Left renal cortex interstitium (tissue), 4 donors: ENCODE data around the gene ITGA7. TPM values are rescaled to one million over a fixed set of nuclear protein-coding genes. Genes with fewer than 3 reads are reported as not detected.

Source experiments
- DNase-seq, 4 donors: peaks; one replicate each; pipeline ENCODE4 v3.0.0-alpha.2; 2013; ENCODE audit warnings: low read depth in 4 of 4, low spot score in 2 of 4, missing footprints in 1 of 4
- polyA plus RNA-seq, 4 donors: library from polyadenylated mRNA; unstranded; fragments of 120-200 nt; gene quantifications; one replicate each; pipeline ENCODE4 v1.2.1, GENCODE V29; 2013; ENCODE audit not compliant: insufficient read length in 4 of 4

Gene ITGA7
- polyA plus RNA-seq, 4 donors = 20.1 to 54.8 (median 33.9) TPM

DNA sequence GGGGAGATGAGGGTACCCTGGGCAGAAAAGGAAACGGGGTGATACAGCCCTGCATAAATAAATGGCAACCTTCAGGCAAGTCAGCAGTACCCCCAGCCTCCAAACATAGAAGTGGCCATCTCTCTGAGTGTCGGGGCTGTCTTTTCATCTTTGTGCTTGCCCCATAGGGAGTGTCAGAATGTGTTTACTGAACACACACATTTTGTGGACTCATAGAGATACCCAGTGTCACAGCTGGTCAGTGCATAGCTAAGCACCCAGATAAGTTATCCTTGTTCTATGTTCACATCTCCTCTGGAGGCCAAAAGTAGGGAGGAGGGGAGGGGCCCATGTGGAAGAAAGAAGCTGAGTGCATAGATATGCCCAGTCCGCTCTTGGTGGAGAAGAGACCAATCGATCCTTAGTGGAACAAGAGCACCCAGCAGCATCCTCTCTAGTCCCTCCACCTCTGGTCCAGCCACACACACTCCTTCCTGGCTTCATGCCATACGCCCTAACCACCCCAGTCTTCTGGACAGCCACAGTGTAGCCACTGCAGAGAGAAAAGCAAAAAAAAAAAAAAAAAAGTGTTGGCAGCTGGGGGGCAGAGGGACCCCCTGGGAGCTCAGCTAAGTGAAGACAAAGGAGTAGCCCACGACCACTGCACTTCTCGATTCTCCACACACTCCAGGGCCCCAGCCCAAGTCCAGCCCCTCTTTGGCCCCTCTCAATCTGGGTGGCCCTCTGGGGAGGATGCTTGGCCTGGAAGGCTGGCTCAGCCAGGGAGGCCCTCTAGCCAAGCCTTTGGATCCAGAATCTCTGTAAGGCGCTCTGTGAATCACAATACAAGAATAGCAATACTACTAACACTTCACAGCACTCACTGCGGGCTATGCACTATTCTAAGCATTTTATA, 2.6 kb downstream of the ITGA7 start:
- no peak for DNase-seq

GRCh38 chr12:55703901-55704761, 3.6 kb downstream of the ITGA7 start:
- DNase-seq = no peak

DNA sequence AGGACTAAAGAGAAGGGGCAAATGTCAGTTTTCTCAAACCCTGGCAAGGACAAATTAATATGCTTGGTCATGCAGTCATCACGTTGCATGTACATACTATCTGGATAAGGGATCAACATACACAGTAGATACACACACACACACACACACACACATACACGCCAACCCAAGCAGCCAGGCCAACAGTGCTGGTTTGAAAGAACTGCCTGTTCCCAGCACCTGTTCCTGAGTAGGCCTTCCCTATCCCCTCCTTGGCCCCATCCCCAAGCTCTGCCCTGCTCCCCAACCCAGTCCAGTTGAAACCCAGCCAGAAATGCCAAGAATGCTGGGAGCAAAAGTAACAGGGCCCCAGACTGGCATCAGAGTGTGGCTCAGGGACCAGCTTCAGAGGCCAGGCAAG, 4.4 kb downstream of the ITGA7 start:
- no peak for DNase-seq

DNA sequence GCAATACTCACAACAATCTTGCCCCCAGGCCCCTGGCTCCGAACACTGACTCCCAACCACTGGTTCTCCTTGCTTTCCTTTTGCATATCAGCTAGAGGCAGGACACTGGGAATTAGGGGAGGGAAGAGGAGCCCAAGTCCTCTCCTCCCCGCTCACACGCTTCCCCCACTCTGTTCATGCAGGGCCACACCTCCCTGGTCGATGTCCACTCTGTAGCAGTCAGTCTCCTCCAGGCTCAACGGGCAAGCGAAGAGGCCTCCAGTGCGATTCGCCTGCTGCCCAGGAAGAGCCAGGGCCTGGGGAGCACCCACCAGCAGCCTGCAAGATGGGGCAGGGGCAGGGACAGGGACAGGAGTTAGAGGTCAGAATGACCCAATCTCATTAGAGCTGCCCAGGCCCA, 4.8 kb downstream of the ITGA7 start:
- no peak for DNase-seq

DNA sequence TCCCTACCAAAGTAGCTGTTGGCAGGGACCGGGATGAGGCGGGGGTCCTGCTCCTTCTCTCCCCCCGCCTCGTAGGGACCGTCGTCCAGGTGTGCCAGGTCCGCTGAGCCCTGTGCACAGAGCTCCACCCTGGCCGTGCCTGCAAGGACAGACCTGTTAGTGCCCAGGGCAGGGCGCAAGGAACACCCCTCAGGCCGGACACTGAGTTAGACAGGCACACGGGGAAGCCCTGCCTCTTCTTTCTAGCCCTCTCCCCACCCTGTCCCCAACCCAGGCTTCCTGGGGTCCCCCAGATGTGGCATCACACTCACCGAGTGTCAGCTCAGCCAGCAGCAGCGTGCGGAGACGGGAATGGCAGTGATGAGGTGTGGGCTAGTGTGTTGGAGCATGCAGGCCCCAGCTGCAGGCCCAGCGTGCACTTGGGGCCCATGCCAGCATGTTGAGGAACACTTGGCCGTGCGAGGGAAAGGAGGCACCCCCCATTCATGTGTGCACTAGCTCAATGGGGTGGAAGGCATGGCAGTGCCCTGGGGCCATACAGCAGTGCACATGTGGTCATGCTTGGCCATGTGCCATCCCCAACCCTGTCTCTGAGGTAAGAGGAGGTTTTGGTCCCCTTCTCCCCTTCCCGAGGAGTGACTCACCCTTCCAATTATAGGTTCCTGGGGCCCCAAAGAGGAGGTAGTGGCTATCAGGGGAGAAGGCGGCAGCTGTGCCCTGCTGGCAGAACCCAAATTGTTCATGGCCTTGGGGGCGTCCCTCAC, 7.3 kb downstream of the ITGA7 start:
- no peak for DNase-seq

DNA sequence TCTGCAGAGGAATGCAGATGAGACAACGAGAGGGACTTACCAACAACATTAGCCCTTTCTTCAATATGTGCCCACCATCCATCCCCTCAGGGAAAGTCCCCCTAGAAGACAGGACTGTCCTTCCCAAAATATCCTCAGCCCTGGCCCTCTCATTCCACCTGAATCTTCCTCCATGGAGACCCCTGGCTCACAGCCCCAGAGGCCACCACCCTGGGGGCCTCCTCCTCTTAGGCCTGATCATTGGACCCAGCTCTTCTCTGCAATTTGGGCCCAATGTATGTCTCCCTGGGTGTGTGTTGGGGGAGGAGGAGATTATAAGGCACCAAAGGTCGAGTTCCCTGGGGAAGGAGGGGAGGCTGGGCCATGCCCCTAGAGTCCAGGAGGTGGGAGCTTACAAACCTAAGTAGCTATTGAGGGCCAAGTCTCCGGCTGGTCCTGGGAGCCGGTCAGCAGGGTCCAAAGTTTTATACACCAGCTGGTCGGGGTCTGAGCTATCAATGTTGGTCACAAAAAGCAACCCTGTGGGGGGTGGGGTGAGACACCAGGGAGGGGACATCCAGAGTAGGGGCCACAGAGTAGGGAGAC, 8.1 kb downstream of the ITGA7 start:
- DNase-seq = no peak

DNA sequence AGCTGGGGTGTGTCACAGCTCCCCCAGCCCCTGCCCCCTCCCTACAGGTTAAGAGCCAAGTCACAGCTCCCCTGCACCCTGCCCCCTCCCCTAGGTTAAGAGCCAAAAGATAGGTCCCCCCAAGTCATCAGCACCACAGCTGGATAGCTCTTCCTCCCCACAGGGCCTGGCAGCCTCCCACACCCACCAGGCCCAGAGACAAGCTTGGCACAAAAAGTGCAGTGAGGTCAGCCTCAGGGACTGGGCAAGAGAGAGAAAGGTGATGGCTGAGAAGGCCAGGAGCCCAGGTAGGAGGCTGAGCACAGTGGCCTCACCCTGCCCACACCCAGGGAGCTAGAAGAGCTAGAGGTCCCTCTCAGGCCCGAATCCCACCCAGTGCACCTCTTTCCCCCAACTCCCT, 8.7 kb downstream of the ITGA7 start:
- no peak for DNase-seq

GRCh38 chr12:55698241-55698955, 9.3 kb downstream of the ITGA7 start:
- DNase-seq = no peak

GRCh38 chr12:55697686-55698085, 10.0 kb downstream of the ITGA7 start:
- no peak for DNase-seq

DNA sequence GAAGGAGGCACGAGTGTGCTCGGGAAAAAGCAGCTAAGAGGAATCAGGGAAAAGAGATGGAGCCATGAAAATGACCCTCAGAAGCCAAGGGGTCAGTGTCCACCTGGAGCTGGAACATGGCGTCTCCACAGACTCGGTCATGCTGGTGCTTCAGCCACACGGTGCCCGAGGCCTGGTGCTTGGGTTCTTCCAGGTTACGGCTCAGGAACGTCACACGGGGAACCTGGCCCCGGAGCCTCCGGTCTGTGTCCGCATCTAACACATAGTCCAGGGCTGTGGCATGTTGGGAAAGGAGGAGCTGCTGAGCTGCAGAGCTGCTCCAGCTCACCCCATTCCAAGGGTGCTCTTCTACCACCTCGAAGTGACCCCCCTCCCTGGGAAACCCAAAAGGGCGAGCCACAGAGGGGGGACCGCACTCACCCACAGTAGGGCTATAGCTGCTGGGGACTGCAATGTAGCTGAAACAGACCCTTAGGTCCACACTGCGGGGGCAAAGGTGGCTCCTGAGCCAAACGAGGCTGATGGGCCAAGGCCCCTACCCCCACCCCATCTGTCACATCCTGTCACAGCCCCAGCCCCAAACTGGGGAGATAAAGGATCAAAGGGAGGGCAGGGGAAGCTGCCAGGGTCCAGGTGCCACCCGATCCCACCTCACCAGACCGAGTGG, 10.8 kb downstream of the ITGA7 start:
- DNase-seq = no peak

DNA sequence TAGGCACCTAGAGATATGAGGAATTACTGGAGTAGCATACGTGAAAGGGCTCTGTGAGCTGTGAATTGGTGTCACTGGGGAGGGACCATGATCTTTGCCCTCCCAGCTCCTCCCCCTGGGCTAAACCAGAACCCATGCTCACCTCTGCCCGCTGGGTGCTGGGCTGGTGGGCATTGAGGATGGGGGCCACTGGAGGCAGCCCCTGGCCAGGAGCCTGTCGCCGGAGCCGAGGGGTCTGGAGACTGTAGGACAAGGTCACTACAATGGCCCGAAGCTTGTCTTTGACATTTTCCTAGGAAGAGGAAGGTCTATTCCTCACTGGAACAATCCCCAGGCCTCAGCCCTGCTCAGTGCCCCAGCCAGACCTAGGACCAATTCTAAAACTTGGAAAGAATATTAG, 11.6 kb downstream of the ITGA7 start:
- DNase-seq = no peak

DNA sequence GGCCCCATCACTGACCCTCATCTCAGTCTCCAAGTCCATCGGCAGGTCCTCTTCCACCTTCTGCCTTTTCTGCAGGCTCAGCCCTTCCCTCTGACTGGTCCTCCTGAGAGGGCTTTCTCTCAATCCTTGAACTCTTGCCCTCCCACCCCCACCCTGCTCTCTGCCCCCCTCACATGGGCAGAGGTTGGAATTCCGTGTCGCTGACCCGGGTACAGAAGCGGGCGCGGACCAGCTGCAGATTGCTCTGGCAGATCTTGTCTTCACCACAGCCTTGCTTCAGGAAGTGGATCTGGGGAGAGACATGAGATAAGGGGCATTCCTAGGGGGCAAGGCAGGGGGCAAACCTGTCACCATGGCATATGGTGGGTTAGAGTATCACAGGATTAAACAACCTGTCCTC, 12.4 kb downstream of the ITGA7 start:
- no peak for DNase-seq

GRCh38 chr12:55694651-55695050, 13.1 kb downstream of the ITGA7 start:
- no peak for DNase-seq

DNA sequence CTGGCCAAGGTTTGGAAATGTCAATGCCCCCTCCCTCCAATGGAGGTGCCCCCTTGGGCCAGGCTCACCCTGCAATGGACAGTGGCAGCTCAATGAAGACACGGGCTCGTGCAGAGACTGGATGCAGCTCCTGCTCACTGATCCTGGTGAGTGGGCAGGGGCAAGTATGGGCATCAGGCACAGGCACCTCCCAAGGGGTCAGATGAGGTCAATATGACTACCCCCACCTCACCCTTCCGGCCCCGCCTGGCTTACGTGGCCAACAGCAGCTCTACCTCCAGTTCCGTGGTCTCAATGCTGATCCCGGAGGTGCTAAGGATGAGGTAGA, 13.6 kb downstream of the ITGA7 start:
- no peak for DNase-seq

DNA sequence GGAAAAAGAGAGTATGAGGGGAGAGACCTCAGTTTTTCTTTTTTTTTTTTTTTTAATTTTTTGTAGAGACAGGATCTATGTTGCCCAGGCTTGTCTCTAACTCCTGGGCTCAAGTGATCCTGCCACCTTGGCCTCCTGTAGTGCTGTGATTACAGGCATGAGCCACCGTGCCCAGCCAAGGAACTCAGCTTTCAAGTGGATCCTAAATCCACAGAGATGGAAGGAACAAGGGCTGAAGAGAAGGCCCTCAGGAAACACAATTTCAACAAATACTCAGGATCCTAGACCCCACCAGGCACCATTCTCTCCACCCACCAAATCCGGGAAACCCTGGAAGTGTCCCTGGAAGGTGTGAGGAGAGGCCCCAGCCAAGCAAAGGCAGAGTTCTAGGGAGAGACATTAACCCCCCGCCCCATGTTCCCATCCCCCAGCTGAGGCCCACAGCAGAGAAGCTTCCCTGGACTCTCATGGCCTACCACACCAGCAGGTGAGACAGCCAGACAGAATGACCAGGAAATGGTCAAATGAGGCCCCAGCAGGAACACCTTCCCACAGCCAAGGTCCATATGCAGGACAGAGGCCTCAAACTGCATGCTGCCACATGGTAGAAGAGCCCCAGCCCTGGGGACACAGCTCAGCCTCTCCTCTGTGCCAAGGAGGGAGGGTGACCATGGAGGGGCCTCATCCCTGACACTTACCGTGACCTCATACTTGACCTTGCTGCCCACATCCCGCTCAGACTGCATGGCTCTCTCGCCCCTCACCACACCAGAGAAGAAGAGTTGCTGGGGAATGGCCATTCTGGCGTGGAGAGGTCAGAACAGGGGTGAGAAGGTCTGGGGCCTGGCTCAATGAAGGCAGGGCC, 14.1 kb downstream of the ITGA7 start:
- DNase-seq = no peak

DNA sequence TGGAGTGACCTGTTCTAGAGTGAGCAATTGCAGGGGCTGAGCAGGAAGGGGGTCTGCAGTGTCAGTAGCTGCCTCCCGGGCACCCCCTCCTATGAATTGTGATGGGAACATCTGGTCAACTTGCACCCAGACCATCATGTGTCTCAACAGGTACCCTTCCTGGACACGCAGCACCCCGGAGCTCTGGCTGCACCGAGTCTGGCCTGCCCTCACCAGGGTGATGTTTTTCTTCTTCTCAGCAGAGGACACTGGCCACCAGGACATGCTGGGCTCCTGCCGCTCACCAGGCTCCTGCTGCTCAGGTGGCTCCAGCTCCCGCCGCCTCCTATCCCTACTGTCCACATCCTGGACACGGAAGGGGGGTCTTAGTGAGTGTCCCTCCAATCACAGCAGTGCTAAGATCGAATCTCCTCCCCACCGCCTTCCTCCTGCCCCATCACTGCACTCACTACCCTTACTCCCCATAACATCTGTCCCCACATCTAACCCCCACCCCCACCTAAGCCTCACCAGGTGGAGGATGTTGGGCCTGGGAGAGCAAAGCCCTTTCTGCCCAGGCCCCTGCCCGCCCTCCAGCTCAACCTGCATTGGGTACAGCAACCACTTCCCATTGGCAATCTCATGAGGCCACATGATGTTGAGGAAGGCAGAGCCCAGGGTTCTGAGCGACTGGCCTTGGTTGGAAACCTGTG, 14.9 kb downstream of the ITGA7 start:
- DNase-seq = no peak

DNA sequence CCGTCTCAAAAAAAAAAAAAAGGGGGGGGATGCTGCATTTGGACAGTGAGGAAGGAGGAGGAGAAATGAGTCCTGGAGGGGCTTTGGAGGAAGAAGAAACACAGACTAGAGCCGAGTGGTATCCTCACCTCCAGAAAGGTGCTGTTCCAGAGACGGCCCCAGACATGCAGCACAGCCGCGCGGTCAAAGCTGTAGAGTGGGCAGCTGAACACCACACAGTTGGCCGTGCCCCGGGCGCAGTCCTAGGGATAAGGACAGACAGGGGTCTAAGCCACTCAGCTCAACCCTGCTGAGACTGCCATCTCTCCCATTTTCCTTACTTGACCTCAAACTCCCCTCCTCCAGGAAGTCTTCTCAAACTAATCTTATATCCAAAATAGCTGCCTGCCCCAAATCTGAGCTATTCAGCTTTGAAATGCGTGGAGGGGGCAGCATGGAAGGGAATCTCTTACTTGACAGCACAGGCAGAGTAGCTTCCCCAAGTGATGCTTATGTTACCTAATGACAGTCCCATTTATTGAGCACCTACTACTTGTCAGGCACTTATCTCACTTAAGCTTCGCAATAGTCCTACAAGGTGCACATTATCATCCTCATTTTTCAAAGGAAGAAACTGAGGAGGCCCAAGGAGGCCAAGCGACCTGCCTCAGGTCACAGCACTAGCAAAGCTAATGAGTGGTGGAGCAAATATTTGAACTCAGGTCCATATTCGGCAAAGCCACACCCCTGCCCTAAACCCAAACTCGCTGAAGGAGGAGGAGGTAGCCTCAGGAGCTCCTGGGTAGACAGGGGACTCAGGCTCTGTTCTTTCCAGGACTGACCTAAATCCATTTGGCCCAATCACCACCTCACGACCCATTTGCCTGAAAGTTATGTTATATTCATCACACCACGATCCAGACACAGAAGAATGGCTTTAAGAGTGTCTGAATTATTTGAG, 18.7 kb downstream of the ITGA7 start:
- no peak for DNase-seq
